Measurements from ENCODE around the gene C19orf44.
"Not testable (repeated sequence)": the region's sequence is repeated elsewhere in the genome, so short reads cannot be mapped to it uniquely, and the experiment has no call there.

Gene C19orf44

GRCh38 chr19:16532440-16533234 is 36.4 kb downstream of the C19orf44 start:
- in situ Hi-C loops (cut with MboI; ENCODE audit: low sequenced_read_pairs): no loop called here

- in situ Hi-C loops (cut with MboI; ENCODE audit: low sequenced_read_pairs): no loop called here
Measured at GRCh38 chr19:16535381-16535780, 39.2 kb downstream of the C19orf44 start.

- in situ Hi-C loops (cut with MboI; ENCODE audit: low sequenced_read_pairs): no loop called here
Measured at GRCh38 chr19:16536130-16536529, 39.9 kb downstream of the C19orf44 start.

- in situ Hi-C loops (cut with MboI; ENCODE audit: low sequenced_read_pairs): no loop called here
Measured at GRCh38 chr19:16537111-16537510, 40.9 kb downstream of the C19orf44 start.

- in situ Hi-C loops (cut with MboI; ENCODE audit: low sequenced_read_pairs): no loop called here
Measured at GRCh38 chr19:16540948-16541347, 44.8 kb downstream of the C19orf44 start.

- in situ Hi-C loops (cut with MboI; ENCODE audit: low sequenced_read_pairs): no loop called here
Measured at GRCh38 chr19:16541526-16542044, 45.4 kb downstream of the C19orf44 start.

- in situ Hi-C loops (cut with MboI; ENCODE audit: low sequenced_read_pairs): no loop called here
Measured at GRCh38 chr19:16542045-16542909, 46.1 kb downstream of the C19orf44 start, which contains the start of gene CHERP. Gene CHERP, minus strand, starts transcription at chr19:16542437. Its CDS starts 59 bp downstream, at chr19:16542378.

GRCh38 chr19:16542910-16543472 is 46.8 kb downstream of the C19orf44 start:
- in situ Hi-C loops (cut with MboI; ENCODE audit: low sequenced_read_pairs): no loop called here

GRCh38 chr19:16543734-16544133 is 47.5 kb downstream of the C19orf44 start:
- in situ Hi-C loops (cut with MboI; ENCODE audit: low sequenced_read_pairs): not testable (repeated sequence)

GRCh38 chr19:16544473-16545231 is 48.5 kb downstream of the C19orf44 start:
- in situ Hi-C loops (cut with MboI; ENCODE audit: low sequenced_read_pairs): no loop called here

- in situ Hi-C loops (cut with MboI; ENCODE audit: low sequenced_read_pairs): no loop called here
Measured at GRCh38 chr19:16548956-16549355, 52.8 kb downstream of the C19orf44 start.

- in situ Hi-C loops (cut with MboI; ENCODE audit: low sequenced_read_pairs): not testable (repeated sequence)
Measured at GRCh38 chr19:16551902-16552301, 55.7 kb downstream of the C19orf44 start.

GRCh38 chr19:16554776-16555175 is 58.6 kb downstream of the C19orf44 start:
- in situ Hi-C loops (cut with MboI; ENCODE audit: low sequenced_read_pairs): no loop called here

- in situ Hi-C loops (cut with MboI; ENCODE audit: low sequenced_read_pairs): no loop called here
Measured at GRCh38 chr19:16559780-16560276, 63.6 kb downstream of the C19orf44 start.

- in situ Hi-C loops (cut with MboI; ENCODE audit: low sequenced_read_pairs): no loop called here
Measured at GRCh38 chr19:16561382-16561781, 65.2 kb downstream of the C19orf44 start.

GRCh38 chr19:16562608-16563025 is 66.4 kb downstream of the C19orf44 start:
- in situ Hi-C loops (cut with MboI; ENCODE audit: low sequenced_read_pairs): no loop called here

- in situ Hi-C loops (cut with MboI; ENCODE audit: low sequenced_read_pairs): no loop called here
Measured at GRCh38 chr19:16564842-16565241, 68.6 kb downstream of the C19orf44 start.

- in situ Hi-C loops (cut with MboI; ENCODE audit: low sequenced_read_pairs): no loop called here
Measured at GRCh38 chr19:16566161-16566560, 70.0 kb downstream of the C19orf44 start.

GRCh38 chr19:16566702-16567101 is 70.5 kb downstream of the C19orf44 start:
- in situ Hi-C loops (cut with MboI; ENCODE audit: low sequenced_read_pairs): no loop called here

- in situ Hi-C loops (cut with MboI; ENCODE audit: low sequenced_read_pairs): no loop called here
Measured at GRCh38 chr19:16569609-16570320, 73.6 kb downstream of the C19orf44 start.
